HepG2 (cell line): ENCODE results near the gene EBF3. TPM values are rescaled to one million over a fixed set of nuclear protein-coding genes. Genes with fewer than 3 reads are reported as not detected.

ENCODE experiments used
- ATAC-seq: fragments of 200-7000 bp; cut with Tn5 transposase; 3 replicates; pipeline ENCODE4 v1.9.1; 2020; ENCODE audit warnings: mild to moderate bottlenecking, moderate library complexity
- BruUV-seq: library from RNA; stranded (reverse); fragments of 400-500 nt; replicated peaks from 2 replicates; lab custom pipeline; 2021; lab: Mats Ljungman, UMichigan
- CTCF ChIA-PET: fragments of 300-600 bp; formaldehyde crosslinking; extraction: SDS; loops from one replicate; lab custom pipeline; 2021; ENCODE audit warnings: low total read pairs, inconsistent platforms, low intra/inter-chr PET ratio; lab: Yijun Ruan, JAX
- POLR2A ChIA-PET: fragments of 350-600 bp; sonication (Branson Sonifier 250); formaldehyde crosslinking; loops from one replicate; lab custom pipeline; 2020; ENCODE audit warnings: antibody characterized with exemption, inconsistent platforms; lab: Yijun Ruan, JAX
- DNase-seq: peaks from one replicate; pipeline ENCODE4 v3.0.0-alpha.2; 2015; ENCODE audit warnings: low spot score
- FAIRE-seq: peaks from 3 replicates; lab custom pipeline; 2011; peaks lifted over from hg19 to GRCh38; lab: Jason Lieb, UNC
- H2AFZ ChIP-seq: one replicate; pipeline ENCODE4 v1.6.1; 2011; ENCODE audit warnings: low read length, inconsistent platforms
- H3K27ac ChIP-seq: fragments of 300-600 bp; 3 replicates; pipeline ENCODE4 v1.8.0; 2011; ENCODE audit warnings: mixed run types, mild to moderate bottlenecking, mixed read lengths, low read length, inconsistent platforms; ENCODE audit not compliant: insufficient read depth; ENCODE audit errors: extremely low read length
- H3K27me3 ChIP-seq, 2 experiments: fragments of 200-600 bp in 1 of 2; 2 replicates in 1 of 2; 3 replicates in 1 of 2; pipeline versions ENCODE4 v1.6.0 to v1.8.0; 2011; ENCODE audit warnings: low read length in 2 of 2, mild to moderate bottlenecking in 2 of 2, moderate library complexity in 2 of 2, inconsistent platforms in 1 of 2; ENCODE audit not compliant: insufficient read depth in 2 of 2, control insufficient read depth in 1 of 2
- H3K36me3 ChIP-seq, 2 experiments: fragments of 200-600 bp in 1 of 2; replicated peaks in 1 of 2; 2 replicates in 1 of 2; 3 replicates in 1 of 2; pipeline versions ENCODE4 v1.5.1 to v1.8.0; 2011; ENCODE audit warnings: low read length in 2 of 2, inconsistent platforms in 1 of 2; ENCODE audit not compliant: insufficient read depth in 2 of 2, control insufficient read depth in 1 of 2
- H3K4me1 ChIP-seq: 2 replicates; pipeline ENCODE4 v1.5.1; 2012; ENCODE audit warnings: low read length, inconsistent platforms; ENCODE audit not compliant: insufficient read depth
- H3K4me2 ChIP-seq: 2 replicates; pipeline ENCODE4 v1.6.0; 2011; ENCODE audit warnings: low read depth, low read length, inconsistent platforms
- H3K4me3 ChIP-seq, 3 experiments: fragments of 200-600 bp in 1 of 3; sonication (generic), shearing (Covaris generic) in 1 of 3; replicated peaks in 1 of 3; 2 replicates each; pipeline ENCODE4 v1.5.1; 2011 to 2016; ENCODE audit warnings: low read length in 3 of 3, inconsistent platforms in 2 of 3, low read depth in 2 of 3, mild to moderate bottlenecking in 2 of 3, control low read depth in 1 of 3, mixed read lengths in 1 of 3; ENCODE audit not compliant: insufficient read depth in 1 of 3
- H3K79me2 ChIP-seq: one replicate; pipeline ENCODE4 v1.6.1; 2011; ENCODE audit warnings: low read length, inconsistent platforms; ENCODE audit not compliant: insufficient read depth
- H3K9ac ChIP-seq: 2 replicates; pipeline ENCODE4 v1.6.0; 2011; ENCODE audit warnings: mild to moderate bottlenecking, low read depth, low read length, inconsistent platforms; ENCODE audit not compliant: insufficient read depth
- H3K9me3 ChIP-seq: 2 replicates; pipeline ENCODE4 v1.5.1; 2012; ENCODE audit warnings: mild to moderate bottlenecking, low read length
- H4K20me1 ChIP-seq: 2 replicates; pipeline ENCODE4 v1.6.0; 2011; ENCODE audit warnings: inconsistent platforms, mild to moderate bottlenecking, low read length, moderate library complexity; ENCODE audit not compliant: insufficient read depth
- ATF7-NPFF ChIP-seq: sonication (generic); formaldehyde crosslinking; IDR thresholded peaks from 2 replicates; pipeline ENCODE4 v1.8.1; 2023; ENCODE audit warnings: mild to moderate bottlenecking, low read depth, missing genetic modification reagents, moderate library complexity
- CENPX ChIP-seq: sonication (generic); formaldehyde crosslinking; IDR thresholded peaks from 2 replicates; pipeline ENCODE4 v1.9.0; 2021; ENCODE audit warnings: mild to moderate bottlenecking, missing genetic modification reagents, moderate library complexity
- KDM6A ChIP-seq: IDR thresholded peaks from 2 replicates; pipeline ENCODE4 v1.6.1; 2016; ENCODE audit warnings: low read depth
- SOX6 ChIP-seq, 2 experiments: fragments of 450-650 bp in 1 of 2; sonication (generic) in 1 of 2; formaldehyde crosslinking in 1 of 2; IDR thresholded peaks; 2 replicates each; pipeline versions ENCODE4 v1.4.0 to v1.6.1; 2017 to 2020; ENCODE audit warnings: antibody characterized with exemption in 1 of 2, mild to moderate bottlenecking in 1 of 2, missing genetic modification reagents in 1 of 2
- ZMYM2 ChIP-seq: sonication (generic); formaldehyde crosslinking; IDR thresholded peaks from 2 replicates; pipeline ENCODE4 v1.8.0; 2022; ENCODE audit warnings: mild to moderate bottlenecking, missing genetic modification reagents
- ZNF546 ChIP-seq: sonication (generic); formaldehyde crosslinking; conservative IDR thresholded peaks from 2 replicates; pipeline ENCODE4 v1.8.1; 2023; ENCODE audit warnings: mild to moderate bottlenecking, missing genetic modification reagents
- ZNF678 ChIP-seq: sonication (generic); formaldehyde crosslinking; IDR thresholded peaks from 2 replicates; pipeline ENCODE4 v1.4.0; 2020; ENCODE audit warnings: mild to moderate bottlenecking, missing genetic modification reagents
- ZNF883 ChIP-seq: sonication (generic); formaldehyde crosslinking; IDR thresholded peaks from 2 replicates; pipeline ENCODE4 v1.5.1; 2020; ENCODE audit warnings: mild to moderate bottlenecking, missing genetic modification reagents; ENCODE audit errors: not compliant biosample characterization
- WGBS: methylation state at CpG from one replicate; pipeline ENCODE4 v1.1.6; 2017; ENCODE audit warnings: low lambda C conversion rate; 5-methylcytosine and 5-hydroxymethylcytosine counted together
- in situ Hi-C: cut with HindIII; loops from 2 replicates; pipeline ENCODE4 v1.10.0; 2017; ENCODE audit warnings: low pct_unique_long_range_greater_than_20kb; ENCODE audit not compliant: extremely low pct_ligation_motif_present
- intact Hi-C: fragments of 100-400 bp; cut with micrococcal nuclease; formaldehyde crosslinking; loops from one replicate; pipeline ENCODE4 v1.10.0; 2022; ENCODE audit not compliant: unreplicated experiment
- polyA plus RNA-seq, 8 experiments: library from polyadenylated mRNA; depleted of rRNA in 3 of 8; stranded (reverse) in 7 of 8; unstranded in 1 of 8; fragments of >200 nt; fragmentation: Illumina TruSeq in 4 of 8; extraction: Trizol in 4 of 8; gene quantifications; 2 replicates each; pipeline versions ENCODE4 v1.2.1 to v1.2.3, GENCODE V29; 2011 to 2016; ENCODE audit warnings: low read depth in 4 of 8, missing spikeins in 1 of 8, mixed read lengths in 1 of 8; ENCODE audit not compliant: insufficient read depth in 1 of 8
- total RNA-seq, 5 experiments: library from RNA; depleted of rRNA; stranded (reverse); fragments of >200 nt; fragmentation: Illumina TruSeq; extraction: Trizol; gene quantifications; 2 replicates each; pipeline ENCODE4 v1.2.3, GENCODE V29; 2016; ENCODE audit warnings: low read depth in 1 of 5
- TF ChIP-seq, protein P1 (sequence below): sonication (generic); formaldehyde crosslinking; IDR thresholded peaks from 2 replicates; pipeline ENCODE4 v1.4.0; 2020; ENCODE audit warnings: missing genetic modification reagents
- TF ChIP-seq, protein P2 (sequence below): sonication (generic); formaldehyde crosslinking; conservative IDR thresholded peaks from 2 replicates; pipeline ENCODE4 v1.4.0; 2020; ENCODE audit warnings: missing genetic modification reagents
- TF ChIP-seq, protein P3 (sequence below): sonication (generic); formaldehyde crosslinking; IDR thresholded peaks from 2 replicates; pipeline ENCODE4 v1.4.0; 2020; ENCODE audit warnings: low read depth, mild to moderate bottlenecking, missing genetic modification reagents

Gene EBF3
- total and polyA plus RNA-seq, 2 of the 13 experiments (the other 11 are each of a cell fraction or from before 2014, with no cell fraction given): not detected

DNA sequence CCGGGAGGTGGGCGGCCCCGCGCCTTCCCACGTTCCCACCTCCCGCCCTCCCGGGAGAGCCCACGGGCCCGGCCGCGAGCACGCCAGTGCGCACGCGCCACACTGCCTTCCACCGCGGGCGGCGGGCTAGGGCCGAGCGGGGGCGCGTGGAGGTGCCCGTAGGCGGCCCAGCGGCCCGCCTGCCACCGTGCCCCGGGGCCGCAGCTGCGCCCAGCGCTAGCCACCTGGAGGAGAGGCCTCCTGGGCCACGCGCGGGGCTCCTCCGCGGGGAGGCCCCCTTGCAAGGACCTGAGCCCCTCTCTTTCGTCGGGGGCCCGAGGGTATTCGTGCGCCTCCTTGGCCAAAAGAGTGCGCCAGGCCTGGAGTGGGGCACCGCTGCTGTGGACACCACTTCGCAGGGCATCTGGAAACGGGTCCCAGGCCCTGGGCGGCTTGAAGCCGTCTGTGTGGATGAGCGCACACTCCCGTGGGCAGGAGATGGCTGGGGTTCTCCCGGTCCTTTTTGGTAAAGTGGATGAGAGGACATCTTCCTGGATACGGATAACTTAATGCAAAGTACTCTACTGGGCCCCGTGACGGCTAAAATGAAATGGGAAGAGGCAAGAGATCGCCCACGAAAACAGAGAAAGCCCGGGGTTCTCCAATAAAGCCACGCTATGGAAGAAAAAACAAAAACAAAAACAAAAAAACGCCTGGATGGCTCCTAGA lies 9.0 kb upstream of the EBF3 start:
- BruUV-seq: no TSS peak
- Histone ChIP-seq H3K27me3 (peaks cover 7 to 63% of the 10 kb centered on the region in 2 experiments), H3K79me2 (no peaks in the 10 kb centered on the region), H4K20me1 (no peaks in the 10 kb centered on the region), H2AFZ (no peak overlapping the region), H3K27ac (no peak overlapping the region), H3K9me3 (no peaks in the 10 kb centered on the region), H3K4me1 (no peaks in the 10 kb centered on the region), H3K4me2 (no peak overlapping the region), H3K4me3 (no peak overlapping the region), H3K36me3 (no peaks in the 10 kb centered on the region), H3K9ac (no peak overlapping the region)
- in situ Hi-C loops: loop anchor here (5.0 to 25.0 kb wide), 3 partner anchors 86 to 1711 kb away; no protein-coding TSS in a partner anchor
- 54% methylated on average over 24 of the region's 59 CpGs for WGBS
- FAIRE-seq (no peak), DNase-seq (no peak), ATAC-seq (no peak)
- intact Hi-C loops: no loop called here
- ChIA-PET POLR2A (no interaction called here), CTCF (no interaction called here)
- TF ChIP-seq SOX6 (IDR thresholded peaks at IDR 0.05): no peak
- no peak for TF ChIP-seq SOX6 (CRISPR knock-in tag; IDR thresholded peaks at IDR 0.05)
- TF ChIP-seq ATF7-NPFF (CRISPR knock-in tag): no peak

DNA sequence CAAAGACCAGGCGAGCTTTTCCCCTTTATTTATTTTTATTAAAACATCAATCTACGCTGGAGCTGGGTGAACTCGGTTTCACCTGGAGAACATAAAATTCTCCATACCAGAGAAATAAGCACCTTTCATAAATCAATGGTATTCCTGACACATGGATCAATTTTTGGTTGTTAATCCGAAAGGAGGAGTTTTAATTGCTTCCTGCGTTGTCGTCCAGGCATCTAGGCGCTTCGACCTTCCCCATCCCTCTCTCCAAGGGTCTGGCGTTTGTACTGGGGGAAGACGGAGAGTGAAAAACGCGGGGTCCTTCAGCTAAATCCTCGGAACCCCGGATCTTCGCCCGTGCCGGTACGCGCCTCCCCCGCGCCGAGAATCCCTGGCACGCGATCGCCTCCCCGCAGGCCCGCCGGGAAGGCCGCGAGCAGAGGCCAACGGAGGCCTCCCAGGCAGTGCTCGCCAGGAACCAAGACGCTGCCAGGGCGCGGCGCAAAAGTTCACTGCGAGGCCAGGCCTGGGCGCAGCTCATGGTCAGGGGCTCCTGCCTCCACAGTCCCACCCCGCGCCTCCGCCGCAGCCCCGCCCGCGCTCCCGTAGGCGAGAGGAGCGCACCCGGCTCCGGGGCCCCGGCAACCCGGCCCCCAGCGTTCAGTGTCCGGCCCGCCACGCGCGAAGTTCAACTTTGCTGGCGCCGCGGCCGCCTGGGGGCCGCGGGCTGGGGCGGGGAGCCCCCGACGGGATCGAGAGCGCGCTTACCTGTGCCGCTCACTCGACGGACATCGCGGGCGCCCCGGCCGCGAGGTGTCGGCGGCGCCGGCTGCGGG lies 8.3 kb upstream of the EBF3 start:
- H3K4me2 ChIP-seq: no peak overlapping the region
- peaks cover 6 to 62% of the 10 kb centered on the region in 2 experiments for H3K27me3 ChIP-seq
- no peak overlapping the region for H2AFZ ChIP-seq
- CTCF ChIA-PET: interaction anchor here (0.9 to 2.0 kb wide), 3 partner anchors 81 to 941 kb away, joined by 3 to 15 read pairs (median 9); no protein-coding TSS in a partner anchor
- WGBS: 59% methylated on average over 53 of the region's 84 CpGs
- H3K36me3 ChIP-seq: no peaks in the 10 kb centered on the region
- intact Hi-C loops (no loop called here), in situ Hi-C loops (loop anchor here (5.0 to 25.0 kb wide), 3 partner anchors 85 to 1710 kb away; no protein-coding TSS in a partner anchor)
- no TSS peak for BruUV-seq
- H4K20me1 ChIP-seq: no peaks in the 10 kb centered on the region
- H3K9me3 ChIP-seq: no peaks in the 10 kb centered on the region
- POLR2A ChIA-PET: no interaction called here
- FAIRE-seq (no peak), ATAC-seq (no peak), DNase-seq (no peak)
- no peak overlapping the region for H3K27ac ChIP-seq
- no peaks in the 10 kb centered on the region for H3K4me1 ChIP-seq
- no peak overlapping the region for H3K4me3 ChIP-seq
- no peaks in the 10 kb centered on the region for H3K79me2 ChIP-seq
- no peak overlapping the region for H3K9ac ChIP-seq
- no peak for TF ChIP-seq ZNF546
- no peak for TF ChIP-seq ZNF883
- TF ChIP-seq ZMYM2 (CRISPR knock-in tag): no peak
- no peak for TF ChIP-seq CENPX (CRISPR knock-in tag)
- no peak for TF ChIP-seq KDM6A
- TF ChIP-seq, protein P1, sequence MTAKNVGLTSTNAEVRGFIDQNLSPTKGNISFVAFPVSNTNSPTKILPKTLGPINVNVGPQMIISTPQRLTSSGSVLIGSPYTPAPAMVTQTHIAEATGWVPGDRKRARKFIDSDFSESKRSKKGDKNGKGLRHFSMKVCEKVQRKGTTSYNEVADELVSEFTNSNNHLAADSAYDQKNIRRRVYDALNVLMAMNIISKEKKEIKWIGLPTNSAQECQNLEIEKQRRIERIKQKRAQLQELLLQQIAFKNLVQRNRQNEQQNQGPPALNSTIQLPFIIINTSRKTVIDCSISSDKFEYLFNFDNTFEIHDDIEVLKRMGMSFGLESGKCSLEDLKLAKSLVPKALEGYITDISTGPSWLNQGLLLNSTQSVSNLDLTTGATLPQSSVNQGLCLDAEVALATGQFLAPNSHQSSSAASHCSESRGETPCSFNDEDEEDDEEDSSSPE: no peak
- TF ChIP-seq, protein P2, sequence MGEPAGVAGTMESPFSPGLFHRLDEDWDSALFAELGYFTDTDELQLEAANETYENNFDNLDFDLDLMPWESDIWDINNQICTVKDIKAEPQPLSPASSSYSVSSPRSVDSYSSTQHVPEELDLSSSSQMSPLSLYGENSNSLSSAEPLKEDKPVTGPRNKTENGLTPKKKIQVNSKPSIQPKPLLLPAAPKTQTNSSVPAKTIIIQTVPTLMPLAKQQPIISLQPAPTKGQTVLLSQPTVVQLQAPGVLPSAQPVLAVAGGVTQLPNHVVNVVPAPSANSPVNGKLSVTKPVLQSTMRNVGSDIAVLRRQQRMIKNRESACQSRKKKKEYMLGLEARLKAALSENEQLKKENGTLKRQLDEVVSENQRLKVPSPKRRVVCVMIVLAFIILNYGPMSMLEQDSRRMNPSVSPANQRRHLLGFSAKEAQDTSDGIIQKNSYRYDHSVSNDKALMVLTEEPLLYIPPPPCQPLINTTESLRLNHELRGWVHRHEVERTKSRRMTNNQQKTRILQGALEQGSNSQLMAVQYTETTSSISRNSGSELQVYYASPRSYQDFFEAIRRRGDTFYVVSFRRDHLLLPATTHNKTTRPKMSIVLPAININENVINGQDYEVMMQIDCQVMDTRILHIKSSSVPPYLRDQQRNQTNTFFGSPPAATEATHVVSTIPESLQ (CRISPR knock-in tag): no peak
- TF ChIP-seq ZNF678 (CRISPR knock-in tag): no peak
- TF ChIP-seq, protein P3, sequence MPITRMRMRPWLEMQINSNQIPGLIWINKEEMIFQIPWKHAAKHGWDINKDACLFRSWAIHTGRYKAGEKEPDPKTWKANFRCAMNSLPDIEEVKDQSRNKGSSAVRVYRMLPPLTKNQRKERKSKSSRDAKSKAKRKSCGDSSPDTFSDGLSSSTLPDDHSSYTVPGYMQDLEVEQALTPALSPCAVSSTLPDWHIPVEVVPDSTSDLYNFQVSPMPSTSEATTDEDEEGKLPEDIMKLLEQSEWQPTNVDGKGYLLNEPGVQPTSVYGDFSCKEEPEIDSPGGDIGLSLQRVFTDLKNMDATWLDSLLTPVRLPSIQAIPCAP (CRISPR knock-in tag): no peak
